ENCODE results near the gene NAT8.
"Not testable (repeated sequence)": the region's sequence is repeated elsewhere in the genome, so short reads cannot be mapped to it uniquely, and the experiment has no call there.

GRCh38 chr2:73674696-73675157, 32.5 kb upstream of the NAT8 start:
- not testable (repeated sequence) for TF ChIP-seq TAF1 (IDR thresholded peaks at IDR 0.05; ENCODE audit: borderline replicate concordance, low read depth, low read length); POLR2A (IDR thresholded peaks at IDR 0.05; ENCODE audit: low read depth, low read length); POLR2AphosphoS5 (IDR thresholded peaks at IDR 0.05; ENCODE audit: low read depth, low read length)

All from GM12892 (cell line).